Adrenal gland (tissue), 12 donors: ENCODE results near the gene TLR10. TPM values are rescaled to one million over a fixed set of nuclear protein-coding genes. Genes with fewer than 3 reads are reported as not detected.
A peak's percentile ranks its signal among the peaks of the same experiment; 100 is the strongest.
"Not testable (repeated sequence)": the region's sequence is repeated elsewhere in the genome, so short reads cannot be mapped to it uniquely, and the experiment has no call there.

Source experiments
- DNase-seq, 7 donors: peaks; one replicate each; pipeline ENCODE4 v3.0.0-alpha.2; 2019 to 2020
- H3K27ac ChIP-seq, 5 donors: fragments of 200-600 bp; sonication (generic) in 4 of 5; 1 replicate in 3 of 5; 2 replicates in 2 of 5; pipeline versions ENCODE4 v1.5.1 to v1.8.0; 2016 to 2020; ENCODE audit warnings: mild to moderate bottlenecking in 1 of 5
- H3K27me3 ChIP-seq: fragments of 200-600 bp; 2 replicates; pipeline ENCODE4 v1.8.0; 2021
- H3K36me3 ChIP-seq, 2 donors: fragments of 200-600 bp; replicated peaks in 1 of 2; 1 replicate in 1 of 2; 2 replicates in 1 of 2; pipeline versions ENCODE4 v1.5.1 to v1.8.0; 2018 to 2022
- H3K4me1 ChIP-seq, 2 donors: fragments of 200-600 bp; replicated peaks in 1 of 2; 1 replicate in 1 of 2; 2 replicates in 1 of 2; pipeline versions ENCODE4 v1.5.1 to v1.8.0; 2018 to 2021
- H3K4me3 ChIP-seq, 4 donors: fragments of 200-600 bp; sonication (generic) in 3 of 4; one replicate each; pipeline ENCODE4 v1.5.1; 2016 to 2018
- H3K9me3 ChIP-seq, 3 donors: fragments of 200-600 bp; sonication (generic) in 1 of 3; replicated peaks in 1 of 3; 1 replicate in 2 of 3; 2 replicates in 1 of 3; pipeline versions ENCODE4 v1.5.1 to v1.8.0; 2016 to 2021
- CTCF ChIP-seq, 6 experiments: fragments of 450-650 bp in 4 of 6; fragments of 200-600 bp in 2 of 6; sonication (generic) in 1 of 6; IDR thresholded peaks; 1 replicate in 5 of 6; 2 replicates in 1 of 6; pipeline versions ENCODE4 v1.5.1 to v1.8.0; 2016 to 2021; ENCODE audit warnings: antibody characterized with exemption in 6 of 6, mild to moderate bottlenecking in 2 of 6, moderate library complexity in 1 of 6
- POLR2A ChIP-seq, 2 donors: fragments of 450-650 bp; IDR thresholded peaks; one replicate each; pipeline ENCODE4 v1.6.1; 2017; ENCODE audit warnings: antibody characterized with exemption in 2 of 2, mild to moderate bottlenecking in 2 of 2, moderate library complexity in 1 of 2
- WGBS, 4 donors: extraction: QIAGEN DNeasy Blood & Tissue Kit in 2 of 4; methylation state at CpG; one replicate each; pipeline versions ENCODE4 v1.1.5 to v1.1.7; 2013 to 2017; 5-methylcytosine and 5-hydroxymethylcytosine counted together
- intact Hi-C, 2 donors: fragments of 100-400 bp; cut with DNase I; formaldehyde crosslinking; loops; one replicate each; pipeline versions ENCODE4 v1.14.1 to v1.15.0; 2022 to 2023
- polyA plus RNA-seq, 3 donors: library from polyadenylated mRNA; stranded (reverse); fragments of 200-250 nt in 2 of 3; fragments of 350-450 nt in 1 of 3; fragmentation: Illumina TruSeq in 1 of 3; extraction: RNeasy Lipid Tissue Mini Kit (QIAGEN cat#74804) in 1 of 3; gene quantifications; one replicate each; pipeline ENCODE4 v1.2.3, GENCODE V29; 2013 to 2014
- total RNA-seq, 9 donors: library from RNA; depleted of rRNA in 4 of 9; stranded (reverse); fragments of >200 nt in 4 of 9; fragments of 120-200 nt in 1 of 9; fragmentation: NEBNext Ultra II Directional in 1 of 9; extraction: Animal tissue kit (Norgen Biotek cat#: 25700) in 1 of 9; gene quantifications; one replicate each; pipeline versions ENCODE4 v1.1.0 to v1.2.4, GENCODE V29; 2013 to 2023
- donor health status: healthy with polysubstance abuse.
- donor health status: Bipolar disorder and iron deficiency.
- donor health status: DM: yes; HTN: yes; CAD: no.
- donor health status: DM: no; HTN: no; CAD: no.
- donor health status: DM: no; HTN: no; CAD: no.
- donor health status: DM: yes; HTN: yes; CAD: no.

TLR10 gene
- total and polyA plus RNA-seq, 12 donors, result 0.11 to 0.60 (median 0.19) TPM; not detected in 3

GRCh38 chr4:38774181-38774955, 8.4 kb downstream of the TLR10 start:
- H3K27ac ChIP-seq, result no peak overlapping the region
- H3K36me3 ChIP-seq, result no peaks in the 10 kb centered on the region
- no peak for DNase-seq
- intact Hi-C loops, result no loop called here
- peaks cover 0 to 2% of the 10 kb centered on the region in 2 donors for H3K4me1 ChIP-seq
- WGBS, 4 donors, result 53 to 65% (median 65%) methylated on average over 8 of the region's 8 CpGs
- H3K9me3 ChIP-seq, result no peaks in the 10 kb centered on the region
- TF ChIP-seq CTCF (IDR thresholded peaks at IDR 0.05) (no peak), POLR2A (IDR thresholded peaks at IDR 0.05) (no peak)
- no peak overlapping the region for H3K4me3 ChIP-seq
- no peaks in the 10 kb centered on the region for H3K27me3 ChIP-seq

GRCh38 chr4:38770281-38770680, 12.5 kb downstream of the TLR10 start:
- intact Hi-C loops, H3K36me3 ChIP-seq, DNase-seq, H3K4me3 ChIP-seq, H3K27ac ChIP-seq, H3K9me3 ChIP-seq, H3K27me3 ChIP-seq: not testable (repeated sequence)
- WGBS, 4 donors, result 92 to 96% (median 94%) methylated on average over 2 of the region's 2 CpGs
- H3K4me1 ChIP-seq, result peaks cover 0 to 11% of the 10 kb centered on the region in 2 donors

DNA sequence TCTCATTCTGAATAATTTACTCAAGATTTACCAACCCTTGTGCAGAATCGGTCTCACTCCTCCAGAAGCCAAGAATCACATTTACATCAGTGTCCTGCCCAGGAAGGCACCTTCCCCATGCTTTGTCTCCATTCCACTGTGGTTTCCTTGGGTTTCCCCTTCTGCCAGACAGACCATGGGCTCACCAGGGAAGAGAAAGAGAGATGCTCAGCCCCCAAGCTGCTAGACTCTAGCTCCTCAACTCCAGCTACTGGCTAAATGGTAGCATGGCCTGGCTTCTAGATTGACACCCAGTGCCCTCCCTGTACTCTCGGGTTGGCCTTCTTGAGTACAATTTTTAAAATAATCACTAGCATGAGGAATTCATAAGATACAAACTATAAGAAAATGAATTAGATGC, 12.9 kb downstream of the TLR10 start:
- H3K27me3 ChIP-seq, result no peaks in the 10 kb centered on the region
- TF ChIP-seq POLR2A (IDR thresholded peaks at IDR 0.05) (no peak), CTCF (IDR thresholded peaks at IDR 0.05) (no peak)
- 82 to 88% (median 86%) methylated on average over 2 of the region's 2 CpGs for WGBS, 4 donors
- no peak for DNase-seq
- H3K27ac ChIP-seq, result no peak overlapping the region
- intact Hi-C loops, result loop anchor here in 1 of 2 donors (10.0 kb wide), 2 partner anchors 95 to 365 kb away; partner anchors contain the start of gene FAM114A1
- H3K36me3 ChIP-seq, result no peaks in the 10 kb centered on the region
- no peak overlapping the region for H3K4me3 ChIP-seq
- no peaks in the 10 kb centered on the region for H3K9me3 ChIP-seq
- peaks cover 0 to 11% of the 10 kb centered on the region in 2 donors for H3K4me1 ChIP-seq

DNA sequence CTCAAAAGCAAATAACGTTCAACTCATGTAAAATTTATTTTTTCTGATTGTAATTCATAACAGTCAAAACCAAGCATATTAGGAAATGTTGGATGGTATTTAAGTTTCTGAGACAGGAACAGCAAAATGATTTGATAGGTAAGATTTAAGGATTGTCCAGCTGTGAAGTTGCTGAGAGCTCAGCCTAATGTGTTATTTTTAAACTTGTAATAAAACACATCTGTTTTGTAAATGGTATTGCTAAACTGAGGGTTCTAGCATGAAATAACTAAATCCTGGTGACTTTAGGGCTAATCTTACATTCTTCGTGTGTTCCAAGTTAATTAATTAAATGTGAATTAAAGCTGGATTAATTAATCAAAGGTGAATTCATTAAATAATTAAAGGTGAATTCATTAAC, 13.3 kb downstream of the TLR10 start:
- WGBS, 4 donors, result 26 to 72% (median 59%) methylated on average over 2 of the region's 2 CpGs
- Histone ChIP-seq H3K4me1 (peaks cover 0 to 11% of the 10 kb centered on the region in 2 donors), H3K27me3 (no peaks in the 10 kb centered on the region), H3K27ac (peak overlapping the region in 1 of 5 donors; percentile 60), H3K4me3 (no peak overlapping the region), H3K36me3 (no peaks in the 10 kb centered on the region), H3K9me3 (no peaks in the 10 kb centered on the region)
- TF ChIP-seq POLR2A (IDR thresholded peaks at IDR 0.05) (no peak), CTCF (IDR thresholded peaks at IDR 0.05) (no peak)
- intact Hi-C loops, result loop anchor here in 1 of 2 donors (10.0 kb wide), 2 partner anchors 95 to 365 kb away; partner anchors contain the start of gene FAM114A1
- DNase-seq, result no peak
